HEK293 (cell line): ENCODE data around the gene SYNJ2.

Experiments used
- CTCF ChIA-PET: fragments of 350-600 bp; formaldehyde crosslinking; extraction: SDS; loops from one replicate; lab custom pipeline; 2021; ENCODE audit warnings: antibody characterized with exemption; lab: Yijun Ruan, JAX
- POLR2A ChIA-PET: fragments of 300-600 bp; formaldehyde crosslinking; extraction: SDS; loops from one replicate; lab custom pipeline; 2020; ENCODE audit warnings: antibody characterized with exemption, inconsistent platforms; lab: Yijun Ruan, JAX
- H3K27ac ChIP-seq: fragments of 200-500 bp; sonication (Bioruptor generic); 2 replicates; pipeline ENCODE4 v1.5.1; 2014; ENCODE audit warnings: low read depth, low read length, control low read depth, inconsistent platforms; ENCODE audit errors: extremely low read depth
- H3K36me3 ChIP-seq, 2 experiments: fragments of 200-500 bp in 1 of 2; sonication (Bioruptor generic) in 1 of 2; 1 replicate in 1 of 2; 2 replicates in 1 of 2; pipeline ENCODE4 v1.5.1; 2014 to 2017; ENCODE audit warnings: inconsistent platforms in 2 of 2, low read length in 2 of 2; ENCODE audit not compliant: control insufficient read depth in 2 of 2, insufficient read depth in 1 of 2
- H3K4me1 ChIP-seq: fragments of 200-500 bp; sonication (Bioruptor generic); 2 replicates; pipeline ENCODE4 v1.5.1; 2014; ENCODE audit warnings: mild to moderate bottlenecking, low read length, inconsistent platforms; ENCODE audit not compliant: control insufficient read depth, insufficient read depth
- H3K4me3 ChIP-seq: 2 replicates; pipeline ENCODE4 v1.5.1; 2011; ENCODE audit warnings: low read depth, mild to moderate bottlenecking, control low read depth, low read length, moderate library complexity
- H3K9me3 ChIP-seq: fragments of 200-500 bp; sonication (Bioruptor generic); 2 replicates; pipeline ENCODE4 v1.5.1; 2014; ENCODE audit warnings: low read depth, low read length, inconsistent platforms; ENCODE audit not compliant: control insufficient read depth, insufficient read depth
- KLF8 ChIP-seq: fragments of 450-650 bp; formaldehyde crosslinking; IDR thresholded peaks from 2 replicates; pipeline ENCODE4 v1.5.1; 2016; ENCODE audit warnings: missing biosample characterization, missing genetic modification characterization
- OSR2 ChIP-seq: fragments of 450-650 bp; formaldehyde crosslinking; IDR thresholded peaks from 2 replicates; pipeline ENCODE4 v1.5.1; 2016; ENCODE audit warnings: missing biosample characterization, missing genetic modification characterization
- SCRT2 ChIP-seq: fragments of 450-650 bp; formaldehyde crosslinking; IDR thresholded peaks from 2 replicates; pipeline ENCODE4 v1.5.1; 2016; ENCODE audit warnings: missing biosample characterization, missing genetic modification characterization
- ZBTB10 ChIP-seq: fragments of 450-650 bp; formaldehyde crosslinking; IDR thresholded peaks from 2 replicates; pipeline ENCODE4 v1.5.1; 2016; ENCODE audit warnings: missing biosample characterization, missing genetic modification characterization
- ZBTB48 ChIP-seq: fragments of 450-650 bp; formaldehyde crosslinking; IDR thresholded peaks from 2 replicates; pipeline ENCODE4 v1.5.1; 2016; ENCODE audit warnings: missing biosample characterization, missing genetic modification characterization
- ZNF121 ChIP-seq: fragments of 450-650 bp; formaldehyde crosslinking; IDR thresholded peaks from 2 replicates; pipeline ENCODE4 v1.5.1; 2016; ENCODE audit warnings: missing biosample characterization, missing genetic modification characterization
- ZNF169 ChIP-seq: fragments of 450-650 bp; formaldehyde crosslinking; IDR thresholded peaks from 2 replicates; pipeline ENCODE4 v1.5.1; 2016; ENCODE audit warnings: missing biosample characterization, missing genetic modification characterization
- ZNF19 ChIP-seq: fragments of 450-650 bp; formaldehyde crosslinking; IDR thresholded peaks from 2 replicates; pipeline ENCODE4; 2016; ENCODE audit warnings: missing biosample characterization, missing genetic modification characterization, low read depth
- ZNF335 ChIP-seq: fragments of 450-650 bp; formaldehyde crosslinking; conservative IDR thresholded peaks from 2 replicates; pipeline ENCODE4 v1.5.1; 2016; ENCODE audit warnings: missing biosample characterization, missing genetic modification characterization
- ZNF354C ChIP-seq: fragments of 450-650 bp; formaldehyde crosslinking; IDR thresholded peaks from 2 replicates; pipeline ENCODE4 v1.5.1; 2016; ENCODE audit warnings: missing biosample characterization, missing genetic modification characterization, low read depth, borderline replicate concordance
- ZNF518A ChIP-seq: fragments of 450-650 bp; formaldehyde crosslinking; conservative IDR thresholded peaks from 2 replicates; pipeline ENCODE4 v1.5.1; 2016; ENCODE audit warnings: low read depth, missing biosample characterization, missing genetic modification characterization
- ZNF560 ChIP-seq: fragments of 450-650 bp; formaldehyde crosslinking; IDR thresholded peaks from 2 replicates; pipeline ENCODE4 v1.5.1; 2017; ENCODE audit warnings: missing biosample characterization, missing genetic modification characterization, borderline replicate concordance
- ZNF561 ChIP-seq: fragments of 450-650 bp; IDR thresholded peaks from 2 replicates; pipeline ENCODE4 v1.5.1; 2018; ENCODE audit warnings: missing biosample characterization, missing genetic modification characterization, borderline replicate concordance
- ZNF623 ChIP-seq: fragments of 450-650 bp; formaldehyde crosslinking; IDR thresholded peaks from 2 replicates; pipeline ENCODE4 v1.5.1; 2016; ENCODE audit warnings: missing biosample characterization, missing genetic modification characterization
- ZNF639 ChIP-seq: fragments of 450-650 bp; formaldehyde crosslinking; IDR thresholded peaks from 2 replicates; pipeline ENCODE4 v1.5.1; 2016; ENCODE audit warnings: missing biosample characterization, missing genetic modification characterization
- ZNF692 ChIP-seq: fragments of 450-650 bp; formaldehyde crosslinking; IDR thresholded peaks from 2 replicates; pipeline ENCODE4 v1.5.1; 2016; ENCODE audit warnings: missing biosample characterization, missing genetic modification characterization
- ZNF76 ChIP-seq: fragments of 450-650 bp; formaldehyde crosslinking; IDR thresholded peaks from 2 replicates; pipeline ENCODE4; 2016; ENCODE audit warnings: low read depth, missing biosample characterization, missing genetic modification characterization, borderline replicate concordance

The SYNJ2 gene

GRCh38 chr6:158111987-158112386 is 130.3 kb downstream of the SYNJ2 start:
- TF ChIP-seq ZNF692 (tag by site-specific recombination) (no peak), ZNF354C (tag by site-specific recombination) (no peak), ZNF121 (tag by site-specific recombination) (peak; percentile 74)
- ChIA-PET CTCF (interaction anchor here (0.5 to 1.0 kb wide), 4 partner anchors 11 to 579 kb away, joined by 3 to 7 read pairs (median 4); no protein-coding TSS in a partner anchor), POLR2A (no interaction called here)

DNA sequence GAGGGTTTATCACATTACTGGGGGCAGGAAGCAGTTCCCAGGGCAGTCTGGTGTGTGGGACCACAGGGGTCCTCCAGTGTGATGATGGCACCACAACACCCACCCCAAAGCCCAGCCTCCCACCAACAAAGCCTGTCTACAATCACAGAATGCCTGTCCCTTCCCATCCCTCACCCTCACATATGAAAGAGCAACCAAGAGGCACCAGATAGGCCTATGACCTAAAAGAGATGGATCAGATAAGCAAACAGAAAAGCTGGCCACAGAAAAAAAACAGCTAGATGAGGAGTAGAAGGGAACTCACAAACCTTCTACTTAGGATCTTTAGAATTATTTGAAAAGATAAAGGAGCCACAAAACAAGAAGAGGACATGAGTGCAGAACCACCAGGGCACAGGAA is 132.1 kb downstream of the SYNJ2 start:
- ChIA-PET CTCF (interaction anchor here (0.6 to 1.2 kb wide), 3 partner anchors 19 to 358 kb away, joined by 3 to 4 read pairs (median 3); no protein-coding TSS in a partner anchor), POLR2A (no interaction called here)
- TF ChIP-seq ZNF561 (tag by site-specific recombination) (no peak), SCRT2 (no peak), ZBTB10 (tag by site-specific recombination) (no peak)
- Histone ChIP-seq H3K36me3 (peaks cover 3 to 71% of the 10 kb centered on the region in 2 experiments; a peak in 2 of 3 replicates), H3K4me3 (no peak overlapping the region), H3K4me1 (no peaks in the 10 kb centered on the region), H3K27ac (no peak overlapping the region), H3K9me3 (no peaks in the 10 kb centered on the region)

More at GRCh38 chr6:158111987-158112386, 130.3 kb downstream of the SYNJ2 start:
- Histone ChIP-seq H3K9me3 (no peaks in the 10 kb centered on the region), H3K27ac (no peak overlapping the region), H3K36me3 (peaks cover 3 to 59% of the 10 kb centered on the region in 2 experiments; a peak in 2 of 3 replicates), H3K4me1 (no peaks in the 10 kb centered on the region), H3K4me3 (no peak overlapping the region)

DNA sequence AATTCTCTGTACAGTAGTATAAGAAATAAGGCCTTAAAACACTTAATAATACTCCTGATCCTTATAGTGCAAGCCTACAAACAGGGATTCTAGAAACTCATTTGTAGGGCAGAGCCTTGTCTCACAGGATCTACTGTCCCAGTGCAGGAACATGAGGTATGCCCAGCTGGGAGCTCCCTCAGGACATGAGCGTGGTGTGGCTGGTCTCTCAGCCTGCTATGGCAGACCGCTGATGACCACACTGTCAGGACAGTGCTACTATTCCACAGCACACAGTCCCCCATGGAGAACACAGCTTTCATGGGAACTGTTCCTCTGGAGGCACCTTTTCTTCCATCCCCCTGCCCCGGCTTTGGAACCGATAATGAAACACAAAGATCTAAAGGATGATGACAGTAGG is 133.4 kb downstream of the SYNJ2 start:
- Histone ChIP-seq H3K9me3 (no peaks in the 10 kb centered on the region), H3K27ac (no peak overlapping the region), H3K4me3 (no peak overlapping the region), H3K36me3 (peaks cover 3 to 67% of the 10 kb centered on the region in 2 experiments; a peak in 2 of 3 replicates), H3K4me1 (no peaks in the 10 kb centered on the region)
- ChIA-PET POLR2A (interaction anchor here (0.5 kb wide), 1 partner anchor 469 kb away, joined by 3 read pairs; no protein-coding TSS in a partner anchor), CTCF (interaction anchor here (1.1 kb wide), 1 partner anchor 17 kb away, joined by 3 read pairs; no protein-coding TSS in a partner anchor)
- no peak for TF ChIP-seq ZNF623
- TF ChIP-seq ZNF560 (tag by site-specific recombination), result no peak
- no peak for TF ChIP-seq ZNF518A
- no peak for TF ChIP-seq ZBTB48
- TF ChIP-seq ZNF19 (tag by site-specific recombination), result no peak
- no peak for TF ChIP-seq ZNF639 (tag by site-specific recombination)
- TF ChIP-seq ZNF169, result no peak
- no peak for TF ChIP-seq KLF8 (tag by site-specific recombination)
- TF ChIP-seq ZNF335, result no peak
- TF ChIP-seq OSR2 (tag by site-specific recombination), result no peak
- no peak for TF ChIP-seq ZNF76
